GM10248 (cell line): ENCODE measurements around the gene NFAM1.

Source experiments
- CTCF ChIA-PET: fragments of 300-600 bp; sonication (Branson Sonifier 250); formaldehyde crosslinking; extraction: SDS; loops from one replicate; lab custom pipeline; 2021; ENCODE audit warnings: antibody characterized with exemption; lab: Yijun Ruan, JAX
- POLR2A ChIA-PET: fragments of 350-650 bp; sonication (Branson Sonifier 250); formaldehyde crosslinking; extraction: SDS; loops from one replicate; lab custom pipeline; 2020; ENCODE audit warnings: antibody characterized with exemption; lab: Yijun Ruan, JAX
- DNase-seq: peaks from one replicate; pipeline ENCODE4 v3.0.0; 2012; ENCODE audit errors: extremely low spot score
- CTCF ChIP-seq: IDR thresholded peaks from 2 replicates; pipeline ENCODE4 v1.5.1; 2012; ENCODE audit warnings: mild to moderate bottlenecking, low read depth; ENCODE audit errors: extremely low read depth, missing control alignments, control extremely low read depth

Gene NFAM1

GRCh38 chr22:42431401-42432019 is 693 bp downstream of the NFAM1 start:
- no peak for DNase-seq
- ChIA-PET CTCF (interaction anchor here (0.8 to 2.5 kb wide), 3 partner anchors 9 to 491 kb away, joined by 4 to 17 read pairs (median 4); no protein-coding TSS in a partner anchor), POLR2A (interaction anchor here (0.5 kb wide), 1 partner anchor 16 kb away, joined by 5 read pairs; no protein-coding TSS in a partner anchor)
- no peak for TF ChIP-seq CTCF

DNA sequence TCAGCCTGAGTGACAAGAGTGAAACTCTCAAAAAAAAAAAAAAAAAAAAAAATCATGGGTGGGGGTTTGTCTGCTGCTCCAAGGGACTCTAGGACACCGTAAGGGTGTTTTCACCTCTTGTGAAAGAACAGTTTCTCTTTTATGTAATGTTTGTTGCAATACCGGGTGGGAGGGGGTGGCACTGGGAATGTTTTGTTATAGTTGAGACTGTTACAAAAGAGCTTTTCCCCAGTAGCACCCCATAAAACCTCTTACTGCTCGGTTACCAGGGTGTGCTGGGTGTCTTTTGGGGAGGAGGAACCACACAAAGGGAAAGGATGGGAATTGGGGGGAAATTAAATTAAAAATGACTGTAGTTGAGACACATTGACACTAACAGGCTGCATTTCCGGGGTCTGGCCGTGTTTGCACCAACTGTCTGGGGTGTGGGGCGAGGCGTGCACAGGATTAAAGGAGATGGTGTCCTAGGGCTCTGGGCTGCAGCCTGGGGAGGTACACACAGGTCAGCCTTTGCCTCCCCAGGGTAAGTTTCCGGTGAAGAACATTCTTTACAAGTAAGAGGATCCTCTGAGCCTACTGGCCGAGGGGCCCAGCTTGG is 1.6 kb downstream of the NFAM1 start:
- ChIA-PET CTCF (interaction anchor here (2.0 to 2.5 kb wide), 2 partner anchors 14 to 340 kb away, joined by 6 to 17 read pairs; partner anchors contain the start of gene NDUFA6), POLR2A (no interaction called here)

GRCh38 chr22:42428760-42429159 is 3.4 kb downstream of the NFAM1 start:
- DNase-seq, result no peak
- TF ChIP-seq CTCF, result no peak
- ChIA-PET CTCF (interaction anchor here (1.0 to 2.0 kb wide), 3 partner anchors 11 to 338 kb away, joined by 3 to 6 read pairs (median 4); partner anchors contain the start of gene NDUFA6), POLR2A (no interaction called here)

More for the DNA sequence above, 1.6 kb downstream of the NFAM1 start:
- DNase-seq, result no peak
- TF ChIP-seq CTCF, result no peak

- ChIA-PET CTCF (interaction anchor here (1.7 kb wide), 1 partner anchor 258 kb away, joined by 4 read pairs; no protein-coding TSS in a partner anchor), POLR2A (no interaction called here)
- TF ChIP-seq CTCF, result no peak
- no peak for DNase-seq
These were observed 4.2 kb downstream of the NFAM1 start for GRCh38 chr22:42428025-42428424.

- TF ChIP-seq CTCF, result no peak
- no peak for DNase-seq
- POLR2A ChIA-PET, result no interaction called here
- CTCF ChIA-PET, result interaction anchor here (1.7 kb wide), 1 partner anchor 257 kb away, joined by 4 read pairs; no protein-coding TSS in a partner anchor
These were observed 5.0 kb downstream of the NFAM1 start for GRCh38 chr22:42427167-42427566.

DNA sequence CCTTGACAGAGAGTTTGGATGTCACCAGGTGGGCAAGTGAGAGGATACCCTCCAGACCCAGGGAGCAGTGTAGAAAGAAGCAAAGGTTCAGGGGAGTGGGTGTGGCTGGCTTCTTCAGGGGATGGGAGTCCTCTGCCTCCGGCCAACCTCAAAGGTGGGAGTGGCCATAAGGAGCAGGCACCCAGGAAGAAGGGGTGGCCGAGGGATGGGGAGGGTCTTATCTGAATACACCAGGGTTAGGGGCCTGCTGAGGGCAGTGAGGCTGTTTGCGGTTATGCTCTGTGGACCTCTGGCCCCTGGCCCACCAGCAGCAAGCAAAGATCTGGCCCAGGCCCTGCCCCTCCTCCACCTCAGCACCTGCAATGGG is 6.2 kb downstream of the NFAM1 start:
- no peak for TF ChIP-seq CTCF
- ChIA-PET POLR2A (no interaction called here), CTCF (interaction anchor here (1.0 kb wide), 1 partner anchor 10 kb away, joined by 3 read pairs; no protein-coding TSS in a partner anchor)
- DNase-seq, result no peak
